SK-N-SH (cell line): Measurements from ENCODE around the gene MBP. TPM values are rescaled to one million over a fixed set of nuclear protein-coding genes. Genes with fewer than 3 reads are reported as not detected.

ENCODE experiments used
- CTCF ChIA-PET: fragments of 300-600, 350-600 bp; formaldehyde crosslinking; extraction: SDS; loops from one replicate; lab custom pipeline; 2021; lab: Yijun Ruan, JAX
- POLR2A ChIA-PET: fragments of 350-600 bp; sonication (Branson Sonifier 250); formaldehyde crosslinking; extraction: SDS; loops from one replicate; lab custom pipeline; 2020; ENCODE audit warnings: antibody characterized with exemption, inconsistent platforms; lab: Yijun Ruan, JAX
- DNase-seq: peaks from one replicate; pipeline ENCODE4 v3.0.0; 2012
- H2AFZ ChIP-seq: fragments of 200-600 bp; sonication (generic); 2 replicates; pipeline ENCODE4 v1.8.1; 2016; ENCODE audit warnings: antibody characterized with exemption, mild to moderate bottlenecking, low read depth
- H3F3A ChIP-seq: fragments of 200-600 bp; sonication (generic); replicated peaks from 2 replicates; pipeline ENCODE3; 2016; ENCODE audit warnings: antibody characterized with exemption, mild to moderate bottlenecking; ENCODE audit not compliant: insufficient read depth
- H3K27ac ChIP-seq, 2 experiments: fragments of 200-500 bp in 1 of 2; fragments of 200-600 bp in 1 of 2; sonication (Bioruptor generic) in 1 of 2; sonication (generic), shearing (Covaris generic) in 1 of 2; 2 replicates each; pipeline versions ENCODE4 v1.5.1 to v1.6.1; 2014 to 2016; ENCODE audit warnings: low read depth in 2 of 2, inconsistent platforms in 1 of 2, low read length in 1 of 2, mild to moderate bottlenecking in 1 of 2, mixed read lengths in 1 of 2
- H3K27me3 ChIP-seq: fragments of 200-600 bp; sonication (generic), shearing (Covaris generic); 2 replicates; pipeline ENCODE4 v1.6.1; 2016; ENCODE audit warnings: mixed run types; ENCODE audit not compliant: insufficient read depth
- H3K36me3 ChIP-seq, 2 experiments: fragments of 200-500 bp in 1 of 2; fragments of 200-600 bp in 1 of 2; sonication (Bioruptor generic) in 1 of 2; sonication (generic) in 1 of 2; replicated peaks in 1 of 2; 2 replicates each; pipeline versions ENCODE3 to v1.5.1; 2014 to 2016; ENCODE audit warnings: low read length in 1 of 2, mild to moderate bottlenecking in 1 of 2; ENCODE audit not compliant: insufficient read depth in 2 of 2, control insufficient read depth in 1 of 2
- H3K4me1 ChIP-seq, 2 experiments: fragments of 200-500 bp in 1 of 2; fragments of 200-600 bp in 1 of 2; sonication (Bioruptor generic) in 1 of 2; sonication (generic), shearing (Covaris generic) in 1 of 2; 2 replicates each; pipeline versions ENCODE4 v1.5.1 to v1.6.1; 2014 to 2016; ENCODE audit warnings: low read depth in 1 of 2, low read length in 1 of 2, mixed run types in 1 of 2; ENCODE audit not compliant: insufficient read depth in 2 of 2, control insufficient read depth in 1 of 2
- H3K4me2 ChIP-seq: fragments of 200-600 bp; sonication (generic), shearing (Covaris generic); 2 replicates; pipeline ENCODE4 v1.6.1; 2017; ENCODE audit warnings: mixed run types
- H3K4me3 ChIP-seq, 2 experiments: fragments of 200-500 bp in 1 of 2; fragments of 200-600 bp in 1 of 2; sonication (Bioruptor generic) in 1 of 2; sonication (generic), shearing (Covaris generic) in 1 of 2; 2 replicates each; pipeline versions ENCODE4 v1.5.1 to v1.8.1; 2014 to 2016; ENCODE audit warnings: low read depth in 2 of 2, inconsistent platforms in 1 of 2, low read length in 1 of 2, mild to moderate bottlenecking in 1 of 2, mixed read lengths in 1 of 2, moderate library complexity in 1 of 2
- H3K79me2 ChIP-seq: fragments of 200-600 bp; sonication (generic); 2 replicates; pipeline ENCODE4 v1.8.1; 2017; ENCODE audit warnings: mild to moderate bottlenecking; ENCODE audit not compliant: insufficient read depth
- H3K9ac ChIP-seq: fragments of 200-600 bp; sonication (generic); 2 replicates; pipeline ENCODE4 v1.6.1; 2017; ENCODE audit warnings: mixed run types
- H3K9me2 ChIP-seq: fragments of 200-600 bp; sonication (generic); 2 replicates; pipeline ENCODE4 v1.6.1; 2017; ENCODE audit warnings: mixed run types
- H3K9me3 ChIP-seq: fragments of 200-600 bp; sonication (generic); 2 replicates; pipeline ENCODE4 v1.6.1; 2017; ENCODE audit warnings: mixed run types, mild to moderate bottlenecking, moderate library complexity
- H4K20me1 ChIP-seq: fragments of 200-600 bp; sonication (generic); 2 replicates; pipeline ENCODE4 v1.6.1; 2017; ENCODE audit warnings: mild to moderate bottlenecking, mixed run types; ENCODE audit not compliant: insufficient read depth
- ELF1 ChIP-seq: IDR thresholded peaks from 2 replicates; pipeline ENCODE4 v1.4.0; 2012
- EP300 ChIP-seq, 2 experiments: IDR thresholded peaks; 2 replicates each; pipeline versions ENCODE4 v1.4.0 to v1.6.1; 2012; ENCODE audit warnings: borderline replicate concordance in 1 of 2, low read depth in 1 of 2, low read length in 1 of 2
- EZH2phosphoT487 ChIP-seq: fragments of 200-600 bp; sonication (generic); IDR thresholded peaks from 2 replicates; pipeline ENCODE4 v1.6.1; 2017; ENCODE audit warnings: low read depth, mixed run types, mild to moderate bottlenecking, antibody characterized with exemption, moderate library complexity, borderline replicate concordance
- FOXJ3 ChIP-seq: sonication (generic); formaldehyde crosslinking; IDR thresholded peaks from 2 replicates; pipeline ENCODE4 v1.5.1; 2020; ENCODE audit warnings: mild to moderate bottlenecking, missing genetic modification reagents
- FOXM1 ChIP-seq: IDR thresholded peaks from 2 replicates; pipeline ENCODE4 v1.4.0; 2012; ENCODE audit warnings: low read depth, mild to moderate bottlenecking
- IRF3 ChIP-seq: fragments of 150-350 bp; IDR thresholded peaks from 2 replicates; pipeline ENCODE4 v1.6.1; 2016; ENCODE audit warnings: mild to moderate bottlenecking, low read depth, low read length
- JUND ChIP-seq: IDR thresholded peaks from 2 replicates; pipeline ENCODE4 v1.4.0; 2012
- NFIC ChIP-seq: IDR thresholded peaks from 2 replicates; pipeline ENCODE4 v1.4.0; 2012; ENCODE audit warnings: borderline replicate concordance
- POLR2AphosphoS5 ChIP-seq: IDR thresholded peaks from 2 replicates; pipeline ENCODE4 v1.6.1; 2012; ENCODE audit warnings: low read depth, low read length
- RAD21 ChIP-seq: IDR thresholded peaks from 2 replicates; pipeline ENCODE4 v1.6.1; 2012; ENCODE audit warnings: mild to moderate bottlenecking, low read length
- RCOR1 ChIP-seq: fragments of 150-350 bp; IDR thresholded peaks from 2 replicates; pipeline ENCODE4 v1.6.1; 2017; ENCODE audit warnings: antibody characterized with exemption, low read length
- REST ChIP-seq: IDR thresholded peaks from 2 replicates; pipeline ENCODE4 v1.6.1; 2012; ENCODE audit warnings: mild to moderate bottlenecking, low read depth, low read length, moderate library complexity
- RFX5 ChIP-seq: IDR thresholded peaks from 2 replicates; pipeline ENCODE4 v1.6.1; 2012; ENCODE audit warnings: mild to moderate bottlenecking, improper control_type of control experiment, low read length
- RXRA ChIP-seq: IDR thresholded peaks from 2 replicates; pipeline ENCODE4 v1.4.0; 2012; ENCODE audit warnings: low read depth, mild to moderate bottlenecking, borderline replicate concordance
- SMC3 ChIP-seq: IDR thresholded peaks from 2 replicates; pipeline ENCODE4 v1.6.1; 2012; ENCODE audit warnings: low read depth, low read length, improper control_type of control experiment
- TCF12 ChIP-seq: IDR thresholded peaks from 2 replicates; pipeline ENCODE4 v1.4.0; 2012
- TEAD4 ChIP-seq: IDR thresholded peaks from 2 replicates; pipeline ENCODE4 v1.4.0; 2012; ENCODE audit warnings: mild to moderate bottlenecking, borderline replicate concordance; ENCODE audit not compliant: insufficient read depth
- USF1 ChIP-seq: IDR thresholded peaks from 2 replicates; pipeline ENCODE4 v1.4.0; 2012; ENCODE audit warnings: low read depth, borderline replicate concordance
- USF2 ChIP-seq: fragments of 150-350 bp; IDR thresholded peaks from 2 replicates; pipeline ENCODE4 v1.6.1; 2017; ENCODE audit warnings: antibody characterized with exemption, low read length, low read depth, borderline replicate concordance
- WGBS: methylation state at CpG from one replicate; pipeline ENCODE4 v1.1.6; 2017; ENCODE audit warnings: low lambda C conversion rate; 5-methylcytosine and 5-hydroxymethylcytosine counted together
- polyA plus RNA-seq, 3 experiments: library from polyadenylated mRNA; depleted of rRNA; stranded (reverse); fragments of >200 nt; gene quantifications; 2 replicates each; pipeline ENCODE4 v1.2.3, GENCODE V29; 2012

MBP gene
- polyA plus RNA-seq, 1 of the 3 experiments (the other 2 are of a cell fraction), result 1.6 TPM

GRCh38 chr18:76932026-76932819 lies 200.4 kb downstream of the MBP start:
- no peak overlapping the region for H2AFZ ChIP-seq
- WGBS, result 91% methylated on average over 11 of the region's 11 CpGs
- no peak overlapping the region for H3K9ac ChIP-seq
- no peak for DNase-seq
- H3K9me2 ChIP-seq, result no peaks in the 10 kb centered on the region
- H3K36me3 ChIP-seq, result peaks cover 42 to 61% of the 10 kb centered on the region in 2 experiments
- no peaks in the 10 kb centered on the region for H3K79me2 ChIP-seq
- CTCF ChIA-PET, result interaction anchor here (0.7 to 8.9 kb wide), 6 partner anchors 9 to 130 kb away, joined by 3 to 64 read pairs (median 4); no protein-coding TSS in a partner anchor
- no peak overlapping the region for H3K4me2 ChIP-seq
- H3K4me1 ChIP-seq, result no peaks in the 10 kb centered on the region
- no peaks in the 10 kb centered on the region for H3F3A ChIP-seq
- no peak overlapping the region for H3K4me3 ChIP-seq
- no peaks in the 10 kb centered on the region for H3K27me3 ChIP-seq
- no peaks in the 10 kb centered on the region for H3K9me3 ChIP-seq
- no peaks in the 10 kb centered on the region for H4K20me1 ChIP-seq
- POLR2A ChIA-PET, result no interaction called here
- no peak for TF ChIP-seq TEAD4
- no peak for TF ChIP-seq NFIC
- TF ChIP-seq TCF12, result no peak
- TF ChIP-seq EP300 (IDR thresholded peaks at IDR 0.05; ENCODE audit: borderline replicate concordance in 1 of 2, low read depth in 1 of 2, low read length in 1 of 2), result no peak
- TF ChIP-seq JUND, result no peak
- no peak for TF ChIP-seq ELF1
- no peak for TF ChIP-seq FOXJ3 (CRISPR knock-in tag)
- TF ChIP-seq RCOR1, result no peak
- TF ChIP-seq EZH2phosphoT487, result no peak
- TF ChIP-seq USF1, result no peak
- no peak overlapping the region for H3K27ac ChIP-seq

- no peak overlapping the region for H3K4me3 ChIP-seq
- no peaks in the 10 kb centered on the region for H4K20me1 ChIP-seq
- H3K79me2 ChIP-seq, result no peaks in the 10 kb centered on the region
- 94% methylated on average over 6 of the region's 6 CpGs for WGBS
- no peak overlapping the region for H3K9ac ChIP-seq
- no peaks in the 10 kb centered on the region for H3K27me3 ChIP-seq
- no peak overlapping the region for H2AFZ ChIP-seq
- H3F3A ChIP-seq, result no peaks in the 10 kb centered on the region
- no peaks in the 10 kb centered on the region for H3K9me3 ChIP-seq
- ChIA-PET CTCF (interaction anchor here (0.9 to 8.9 kb wide), 6 partner anchors 8 to 129 kb away, joined by 3 to 64 read pairs (median 4); no protein-coding TSS in a partner anchor), POLR2A (no interaction called here)
- no peak overlapping the region for H3K4me2 ChIP-seq
- DNase-seq, result no peak
- H3K27ac ChIP-seq, result no peak overlapping the region
- H3K4me1 ChIP-seq, result no peaks in the 10 kb centered on the region
- no peaks in the 10 kb centered on the region for H3K9me2 ChIP-seq
- peaks cover 35 to 58% of the 10 kb centered on the region in 2 experiments for H3K36me3 ChIP-seq
- TF ChIP-seq REST (no peak), USF2 (no peak), POLR2AphosphoS5 (no peak), RXRA (no peak), RAD21 (no peak), NFIC (no peak), RCOR1 (no peak), SMC3 (no peak), FOXM1 (no peak), RFX5 (no peak), IRF3 (no peak)
Observed at GRCh38 chr18:76931171-76931570, 201.4 kb downstream of the MBP start.
